ENCODE results near the gene ST7. TPM values are rescaled to one million over a fixed set of nuclear protein-coding genes. Genes with fewer than 3 reads are reported as not detected.

Gene ST7
- total RNA-seq, 1 experiment from 2014 or later = 38.2 TPM

- Mint-ChIP-seq H3K4me1 (ENCODE audit: low read depth, unreplicated experiment) (no peaks in the 10 kb centered on the region), H3K4me3 (ENCODE audit: unreplicated experiment) (no peak overlapping the region), H3K9me3 (ENCODE audit: unreplicated experiment) (no peaks in the 10 kb centered on the region), H3K27ac (ENCODE audit: unreplicated experiment) (no peak overlapping the region), H3K27me3 (ENCODE audit: insufficient read depth, unreplicated experiment) (no peaks in the 10 kb centered on the region), H3K36me3 (ENCODE audit: insufficient read depth, unreplicated experiment) (no peaks in the 10 kb centered on the region)
- TF ChIP-seq, protein P1, sequence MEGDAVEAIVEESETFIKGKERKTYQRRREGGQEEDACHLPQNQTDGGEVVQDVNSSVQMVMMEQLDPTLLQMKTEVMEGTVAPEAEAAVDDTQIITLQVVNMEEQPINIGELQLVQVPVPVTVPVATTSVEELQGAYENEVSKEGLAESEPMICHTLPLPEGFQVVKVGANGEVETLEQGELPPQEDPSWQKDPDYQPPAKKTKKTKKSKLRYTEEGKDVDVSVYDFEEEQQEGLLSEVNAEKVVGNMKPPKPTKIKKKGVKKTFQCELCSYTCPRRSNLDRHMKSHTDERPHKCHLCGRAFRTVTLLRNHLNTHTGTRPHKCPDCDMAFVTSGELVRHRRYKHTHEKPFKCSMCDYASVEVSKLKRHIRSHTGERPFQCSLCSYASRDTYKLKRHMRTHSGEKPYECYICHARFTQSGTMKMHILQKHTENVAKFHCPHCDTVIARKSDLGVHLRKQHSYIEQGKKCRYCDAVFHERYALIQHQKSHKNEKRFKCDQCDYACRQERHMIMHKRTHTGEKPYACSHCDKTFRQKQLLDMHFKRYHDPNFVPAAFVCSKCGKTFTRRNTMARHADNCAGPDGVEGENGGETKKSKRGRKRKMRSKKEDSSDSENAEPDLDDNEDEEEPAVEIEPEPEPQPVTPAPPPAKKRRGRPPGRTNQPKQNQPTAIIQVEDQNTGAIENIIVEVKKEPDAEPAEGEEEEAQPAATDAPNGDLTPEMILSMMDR (IDR thresholded peaks at IDR 0.05; ENCODE audit: insufficient read depth in 1 of 2, low read depth in 1 of 2, low read length in 1 of 2, severe bottlenecking in 1 of 2, unreplicated experiment in 1 of 2) = no peak
- intact Hi-C loops (cut with micrococcal nuclease; ENCODE audit: unreplicated experiment) = no loop called here
- Histone ChIP-seq H3K4me1 (no peaks in the 10 kb centered on the region), H3K36me3 (ENCODE audit: control insufficient read depth, insufficient read depth, low read length) (no peaks in the 10 kb centered on the region), H3K4me3 (ENCODE audit: low read depth, low read length) (no peak overlapping the region), H3K9me3 (no peaks in the 10 kb centered on the region), H3K27me3 (replicated peaks; ENCODE audit: control insufficient read depth, insufficient read depth, low read length) (no peaks in the 10 kb centered on the region)
- ChIA-PET CTCF (no interaction called here), POLR2A (no interaction called here)
- DNase-seq = no peak
- BruUV-seq (replicated peaks) = no TSS peak
Measured at GRCh38 chr7:117053432-117053831, 100.1 kb downstream of the ST7 start.

- H3K36me3 ChIP-seq (ENCODE audit: control insufficient read depth, insufficient read depth, low read length) = no peaks in the 10 kb centered on the region
- ChIA-PET CTCF (no interaction called here), POLR2A (interaction anchor here (0.8 kb wide), 1 partner anchor 10 kb away, joined by 6 read pairs; no protein-coding TSS in a partner anchor)
- H3K4me3 ChIP-seq (ENCODE audit: low read depth, low read length) = no peak overlapping the region
- no peaks in the 10 kb centered on the region for H3K4me1 ChIP-seq
- Mint-ChIP-seq H3K27me3 (ENCODE audit: insufficient read depth, unreplicated experiment) (no peaks in the 10 kb centered on the region), H3K4me1 (ENCODE audit: low read depth, unreplicated experiment) (peaks cover 8% of the 10 kb centered on the region), H3K36me3 (ENCODE audit: insufficient read depth, unreplicated experiment) (no peaks in the 10 kb centered on the region), H3K27ac (ENCODE audit: unreplicated experiment) (no peak overlapping the region), H3K9me3 (ENCODE audit: unreplicated experiment) (no peaks in the 10 kb centered on the region), H3K4me3 (ENCODE audit: unreplicated experiment) (no peak overlapping the region)
- H3K27me3 ChIP-seq (replicated peaks; ENCODE audit: control insufficient read depth, insufficient read depth, low read length) = no peaks in the 10 kb centered on the region
- TF ChIP-seq, protein P1 (IDR thresholded peaks at IDR 0.05; ENCODE audit: insufficient read depth in 1 of 2, low read depth in 1 of 2, low read length in 1 of 2, severe bottlenecking in 1 of 2, unreplicated experiment in 1 of 2) = no peak
- no TSS peak for BruUV-seq (replicated peaks)
- H3K9me3 ChIP-seq = no peaks in the 10 kb centered on the region
- intact Hi-C loops (cut with micrococcal nuclease; ENCODE audit: unreplicated experiment) = no loop called here
- DNase-seq = no peak
Measured at GRCh38 chr7:117061751-117062150, 108.5 kb downstream of the ST7 start.

GRCh38 chr7:117062300-117062699, 109.0 kb downstream of the ST7 start:
- no peak overlapping the region for H3K4me3 ChIP-seq (ENCODE audit: low read depth, low read length)
- H3K27me3 Mint-ChIP-seq (ENCODE audit: insufficient read depth, unreplicated experiment) = no peaks in the 10 kb centered on the region
- no peaks in the 10 kb centered on the region for H3K4me1 ChIP-seq
- BruUV-seq (replicated peaks) = no TSS peak
- TF ChIP-seq, protein P1 (IDR thresholded peaks at IDR 0.05; ENCODE audit: insufficient read depth in 1 of 2, low read depth in 1 of 2, low read length in 1 of 2, severe bottlenecking in 1 of 2, unreplicated experiment in 1 of 2) = no peak
- H3K36me3 ChIP-seq (ENCODE audit: control insufficient read depth, insufficient read depth, low read length) = no peaks in the 10 kb centered on the region
- no peak overlapping the region for H3K27ac Mint-ChIP-seq (ENCODE audit: unreplicated experiment)
- H3K36me3 Mint-ChIP-seq (ENCODE audit: insufficient read depth, unreplicated experiment) = no peaks in the 10 kb centered on the region
- DNase-seq = no peak
- H3K4me1 Mint-ChIP-seq (ENCODE audit: low read depth, unreplicated experiment) = peaks cover 8% of the 10 kb centered on the region
- intact Hi-C loops (cut with micrococcal nuclease; ENCODE audit: unreplicated experiment) = no loop called here
- no peak overlapping the region for H3K4me3 Mint-ChIP-seq (ENCODE audit: unreplicated experiment)
- no peaks in the 10 kb centered on the region for H3K9me3 Mint-ChIP-seq (ENCODE audit: unreplicated experiment)
- CTCF ChIA-PET = no interaction called here
- no peaks in the 10 kb centered on the region for H3K27me3 ChIP-seq (replicated peaks; ENCODE audit: control insufficient read depth, insufficient read depth, low read length)
- POLR2A ChIA-PET = no interaction called here
- H3K9me3 ChIP-seq = no peaks in the 10 kb centered on the region
